Naive thymus-derived CD4-positive, alpha-beta T cell (primary cell): Measurements from ENCODE around the gene LRIF1. TPM values are rescaled to one million over a fixed set of nuclear protein-coding genes. Genes with fewer than 3 reads are reported as not detected.

Source experiments
- ATAC-seq: fragments of 150-1000 bp; cut with Tn5 transposase; 2 replicates; pipeline ENCODE4 v1.10.0; 2021; ENCODE audit warnings: mild to moderate bottlenecking, moderate library complexity
- CTCF ChIA-PET: fragments of 350-600 bp; sonication (Branson Sonifier 250); formaldehyde crosslinking; loops from one replicate; lab custom pipeline; 2021; ENCODE audit warnings: antibody characterized with exemption; lab: Charles Lee
- POLR2A ChIA-PET: fragments of 350-600 bp; sonication (Branson Sonifier 250); formaldehyde crosslinking; loops from one replicate; lab custom pipeline; 2021; ENCODE audit warnings: antibody characterized with exemption, inconsistent platforms; lab: Charles Lee
- DNase-seq, 9 donors: peaks; one replicate each; pipeline versions ENCODE4 v3.0.0 to v3.0.0-alpha.2; 2020 to 2022; ENCODE audit warnings: mixed read lengths in 1 of 9
- H3K27ac ChIP-seq: one replicate; pipeline ENCODE4 v1.7.0; 2013; ENCODE audit warnings: mild to moderate bottlenecking, low read depth, low read length, moderate library complexity
- H3K27me3 ChIP-seq, 2 donors: one replicate each; pipeline ENCODE4 v1.7.0; 2013; ENCODE audit warnings: low read length in 2 of 2, mild to moderate bottlenecking in 2 of 2, moderate library complexity in 2 of 2; ENCODE audit not compliant: control insufficient read depth in 2 of 2, insufficient read depth in 2 of 2
- H3K36me3 ChIP-seq, 3 experiments: 1 replicate in 2 of 3; 2 replicates in 1 of 3; pipeline ENCODE4 v1.7.0; 2013; ENCODE audit warnings: low read length in 3 of 3, mild to moderate bottlenecking in 3 of 3, moderate library complexity in 1 of 3; ENCODE audit not compliant: insufficient read depth in 3 of 3, control insufficient read depth in 2 of 3
- H3K4me1 ChIP-seq, 2 donors: one replicate each; pipeline ENCODE4 v1.7.0; 2013; ENCODE audit warnings: low read length in 2 of 2, mild to moderate bottlenecking in 2 of 2, moderate library complexity in 1 of 2; ENCODE audit not compliant: control insufficient read depth in 2 of 2, insufficient read depth in 2 of 2
- H3K4me3 ChIP-seq: 2 replicates; pipeline ENCODE4 v1.7.0; 2013; ENCODE audit warnings: mild to moderate bottlenecking, low read length
- H3K9me3 ChIP-seq, 3 experiments: 1 replicate in 2 of 3; 2 replicates in 1 of 3; pipeline ENCODE4 v1.7.0; 2013; ENCODE audit warnings: low read length in 3 of 3; ENCODE audit not compliant: control insufficient read depth in 2 of 3
- H3K27ac Mint-ChIP-seq, 9 donors: one replicate each; pipeline ENCODE4 v1.8.0; 2020 to 2022; ENCODE audit warnings: mixed read lengths in 9 of 9, mild to moderate bottlenecking in 8 of 9, moderate library complexity in 5 of 9, inconsistent platforms in 2 of 9
- H3K27me3 Mint-ChIP-seq, 5 donors: one replicate each; pipeline ENCODE4 v1.8.0; 2021 to 2022; ENCODE audit warnings: mixed read lengths in 5 of 5, mild to moderate bottlenecking in 1 of 5
- H3K36me3 Mint-ChIP-seq, 5 donors: one replicate each; pipeline ENCODE4 v1.8.0; 2020 to 2022; ENCODE audit warnings: mixed read lengths in 5 of 5, mild to moderate bottlenecking in 3 of 5, inconsistent platforms in 1 of 5
- H3K4me1 Mint-ChIP-seq, 7 donors: one replicate each; pipeline ENCODE4 v1.8.0; 2020 to 2022; ENCODE audit warnings: mixed read lengths in 7 of 7, mild to moderate bottlenecking in 3 of 7, inconsistent platforms in 1 of 7
- H3K4me3 Mint-ChIP-seq, 10 donors: one replicate each; pipeline ENCODE4 v1.8.0; 2020 to 2022; ENCODE audit warnings: mild to moderate bottlenecking in 10 of 10, mixed read lengths in 10 of 10, moderate library complexity in 6 of 10, inconsistent platforms in 2 of 10
- H3K9me3 Mint-ChIP-seq, 11 donors: one replicate each; pipeline ENCODE4 v1.8.0; 2020 to 2022; ENCODE audit warnings: mixed read lengths in 11 of 11, mild to moderate bottlenecking in 4 of 11, inconsistent platforms in 1 of 11, moderate library complexity in 1 of 11
- intact Hi-C, 2 donors: fragments of 100-400 bp; cut with micrococcal nuclease; formaldehyde crosslinking; loops; one replicate each; pipeline ENCODE4 v1.15.1; 2023
- polyA plus RNA-seq, 2 donors: library from polyadenylated mRNA; unstranded; fragments of 300-500 nt; fragmentation: Illumina TruSeq; gene quantifications; one replicate each; pipeline ENCODE4 v1.2.3, GENCODE V29; 2021
- total RNA-seq, 6 experiments: library from RNA in 5 of 6; stranded (reverse) in 5 of 6; gene quantifications; 1 replicate in 5 of 6; 2 replicates in 1 of 6; pipeline ENCODE4 v1.2.3 and lab custom pipeline; 2021 to 2026

The LRIF1 gene
- total and polyA plus RNA-seq, 7 experiments from 2014 or later, result 7.9 to 25.8 (median 20.2) TPM

GRCh38 chr1:110915804-110916203, 47.9 kb downstream of the LRIF1 start:
- intact Hi-C loops, result loop anchor here in 1 of 2 donors (2.0 to 5.0 kb wide), 4 partner anchors 19 to 46 kb away; partner anchors contain the start of genes CD53 and LRIF1
- POLR2A ChIA-PET, result no interaction called here
- Mint-ChIP-seq H3K27me3 (peaks cover 0 to 12% (median 3%) of the 10 kb centered on the region in 5 donors), H3K4me3 (peak overlapping the region in 1 of 10 donors; percentile 18), H3K4me1 (peaks cover 8 to 16% (median 13%) of the 10 kb centered on the region in 7 donors), H3K36me3 (peaks cover 0 to 22% (median 0%) of the 10 kb centered on the region in 5 donors), H3K9me3 (peaks cover 0 to 27% (median 12%) of the 10 kb centered on the region in 11 donors), H3K27ac (no peak overlapping the region)
- Histone ChIP-seq H3K27ac (no peak overlapping the region), H3K4me1 (peaks cover 0 to 4% of the 10 kb centered on the region in 2 donors), H3K9me3 (peaks cover 0 to 6% (median 0%) of the 10 kb centered on the region in 3 experiments), H3K4me3 (no peak overlapping the region), H3K36me3 (no peaks in the 10 kb centered on the region), H3K27me3 (no peaks in the 10 kb centered on the region)
- CTCF ChIA-PET, result no interaction called here
- DNase-seq (no peak), ATAC-seq (no peak)

- no peak overlapping the region for H3K4me3 ChIP-seq
- intact Hi-C loops, result loop anchor here in 1 of 2 donors (5.0 kb wide), 2 partner anchors 42 to 48 kb away; partner anchors contain the start of genes CD53 and LRIF1
- Mint-ChIP-seq H3K4me1 (peaks cover 8 to 16% (median 13%) of the 10 kb centered on the region in 7 donors), H3K27me3 (peaks cover 0 to 9% (median 6%) of the 10 kb centered on the region in 5 donors), H3K4me3 (no peak overlapping the region), H3K27ac (no peak overlapping the region), H3K36me3 (peaks cover 0 to 31% (median 0%) of the 10 kb centered on the region in 5 donors), H3K9me3 (peaks cover 3 to 39% (median 21%) of the 10 kb centered on the region in 11 donors)
- no peaks in the 10 kb centered on the region for H3K27me3 ChIP-seq
- ChIA-PET POLR2A (no interaction called here), CTCF (interaction anchor here (0.8 kb wide), 1 partner anchor 339 kb away, joined by 3 read pairs; no protein-coding TSS in a partner anchor)
- ATAC-seq (no peak), DNase-seq (no peak)
- H3K4me1 ChIP-seq, result peaks cover 0 to 4% of the 10 kb centered on the region in 2 donors
- no peak overlapping the region for H3K27ac ChIP-seq
- H3K36me3 ChIP-seq, result no peaks in the 10 kb centered on the region
- peaks cover 0 to 6% (median 0%) of the 10 kb centered on the region in 3 experiments for H3K9me3 ChIP-seq
Measured at GRCh38 chr1:110914676-110915075, 49.0 kb downstream of the LRIF1 start.

GRCh38 chr1:110912784-110913183, 50.9 kb downstream of the LRIF1 start:
- peaks cover 0 to 15% (median 0%) of the 10 kb centered on the region in 3 experiments for H3K9me3 ChIP-seq
- Mint-ChIP-seq H3K4me1 (peaks cover 11 to 18% (median 14%) of the 10 kb centered on the region in 7 donors), H3K36me3 (peaks cover 0 to 41% (median 5%) of the 10 kb centered on the region in 5 donors), H3K27ac (peak overlapping the region in 1 of 9 donors; percentile 8), H3K27me3 (peaks cover 0 to 9% (median 6%) of the 10 kb centered on the region in 5 donors), H3K4me3 (no peak overlapping the region), H3K9me3 (peaks cover 3 to 56% (median 35%) of the 10 kb centered on the region in 11 donors)
- no peaks in the 10 kb centered on the region for H3K36me3 ChIP-seq
- no peaks in the 10 kb centered on the region for H3K27me3 ChIP-seq
- DNase-seq (no peak), ATAC-seq (no peak)
- ChIA-PET POLR2A (no interaction called here), CTCF (no interaction called here)
- H3K27ac ChIP-seq, result no peak overlapping the region
- intact Hi-C loops, result no loop called here
- no peak overlapping the region for H3K4me3 ChIP-seq
- H3K4me1 ChIP-seq, result peaks cover 0 to 4% of the 10 kb centered on the region in 2 donors

- ATAC-seq (peak; percentile 48), DNase-seq (no peak)
- Mint-ChIP-seq H3K36me3 (peaks cover 5 to 61% (median 60%) of the 10 kb centered on the region in 5 donors), H3K27ac (peak overlapping the region in 8 of 9 donors; percentile 42 to 80 (median 68)), H3K4me3 (no peak overlapping the region), H3K27me3 (no peaks in the 10 kb centered on the region), H3K4me1 (peaks cover 9 to 46% (median 33%) of the 10 kb centered on the region in 7 donors), H3K9me3 (peaks cover 2 to 54% (median 29%) of the 10 kb centered on the region in 11 donors)
- no peak overlapping the region for H3K4me3 ChIP-seq
- intact Hi-C loops, result no loop called here
- peak overlapping the region; percentile 4 for H3K27ac ChIP-seq
- CTCF ChIA-PET, result no interaction called here
- H3K4me1 ChIP-seq, result peaks cover 0 to 2% of the 10 kb centered on the region in 2 donors
- peaks cover 5 to 14% (median 8%) of the 10 kb centered on the region in 3 experiments for H3K36me3 ChIP-seq
- no peaks in the 10 kb centered on the region for H3K27me3 ChIP-seq
- H3K9me3 ChIP-seq, result peaks cover 0 to 9% (median 6%) of the 10 kb centered on the region in 3 experiments
- POLR2A ChIA-PET, result interaction anchor here (0.6 to 3.0 kb wide), 5 partner anchors 9 to 259 kb away, joined by 3 to 15 read pairs (median 3); partner anchors contain the start of gene CD53
Measured at GRCh38 chr1:110903853-110904500, 59.7 kb downstream of the LRIF1 start.

GRCh38 chr1:110902820-110903463, 60.8 kb downstream of the LRIF1 start:
- Histone ChIP-seq H3K9me3 (peaks cover 0 to 6% (median 2%) of the 10 kb centered on the region in 3 experiments), H3K4me1 (peaks cover 0 to 11% of the 10 kb centered on the region in 2 donors), H3K27ac (peak overlapping the region; percentile 4), H3K36me3 (peaks cover 9 to 23% (median 11%) of the 10 kb centered on the region in 3 experiments), H3K4me3 (no peak overlapping the region), H3K27me3 (no peaks in the 10 kb centered on the region)
- ChIA-PET POLR2A (interaction anchor here (0.8 to 3.0 kb wide), 2 partner anchors 29 to 75 kb away, joined by 3 to 15 read pairs; partner anchors contain the start of gene CD53), CTCF (no interaction called here)
- Mint-ChIP-seq H3K9me3 (peaks cover 2 to 44% (median 22%) of the 10 kb centered on the region in 11 donors), H3K36me3 (peaks cover 5 to 71% (median 57%) of the 10 kb centered on the region in 5 donors), H3K4me3 (no peak overlapping the region), H3K27me3 (no peaks in the 10 kb centered on the region), H3K4me1 (peaks cover 8 to 56% (median 36%) of the 10 kb centered on the region in 7 donors), H3K27ac (peak overlapping the region; percentile 24 to 77 (median 69))
- no peak for DNase-seq
- ATAC-seq, result peak; percentile 21
- intact Hi-C loops, result no loop called here

- ChIA-PET POLR2A (interaction anchor here (0.6 kb wide), 1 partner anchor 22 kb away, joined by 3 read pairs; no protein-coding TSS in a partner anchor), CTCF (no interaction called here)
- H3K4me1 ChIP-seq, result peaks cover 29 to 43% of the 10 kb centered on the region in 2 donors
- Mint-ChIP-seq H3K27ac (peak overlapping the region; percentile 43 to 98 (median 91)), H3K4me3 (peak overlapping the region in 1 of 10 donors; percentile 2), H3K27me3 (no peaks in the 10 kb centered on the region), H3K4me1 (peaks cover 33 to 75% (median 62%) of the 10 kb centered on the region in 7 donors), H3K9me3 (peaks cover 0 to 13% (median 5%) of the 10 kb centered on the region in 11 donors), H3K36me3 (peaks cover 20 to 91% (median 72%) of the 10 kb centered on the region in 5 donors)
- ATAC-seq (no peak), DNase-seq (no peak)
- H3K9me3 ChIP-seq, result no peaks in the 10 kb centered on the region
- H3K4me3 ChIP-seq, result no peak overlapping the region
- no peaks in the 10 kb centered on the region for H3K27me3 ChIP-seq
- H3K27ac ChIP-seq, result peak overlapping the region; percentile 29
- H3K36me3 ChIP-seq, result peaks cover 25 to 52% (median 39%) of the 10 kb centered on the region in 3 experiments
- intact Hi-C loops, result loop anchor here in 1 of 2 donors (5.0 kb wide), 1 partner anchor 63 kb away; the partner anchor contains the start of gene LRIF1
Measured at GRCh38 chr1:110899458-110899843, 64.3 kb downstream of the LRIF1 start.
